Breast epithelium (tissue), 3 donors: Measurements from ENCODE around the gene CD300LB.

Source experiments
- CTCF ChIP-seq, 3 donors: fragments of 450-650 bp; IDR thresholded peaks; one replicate each; pipeline ENCODE4 v1.5.1; 2016 to 2017; ENCODE audit warnings: antibody characterized with exemption in 3 of 3, mild to moderate bottlenecking in 3 of 3, moderate library complexity in 3 of 3
- POLR2A ChIP-seq: fragments of 450-650 bp; IDR thresholded peaks from one replicate; pipeline ENCODE4 v1.6.1; 2016; ENCODE audit warnings: antibody characterized with exemption, mild to moderate bottlenecking, moderate library complexity

GRCh38 chr17:74484066-74484465 is 47.2 kb downstream of the CD300LB start:
- TF ChIP-seq CTCF (IDR thresholded peaks at IDR 0.05), result no peak
- no peak for TF ChIP-seq POLR2A
